Endothelial cell of umbilical vein (primary cell): ENCODE results near the gene SNX18. TPM values are rescaled to one million over a fixed set of nuclear protein-coding genes. Genes with fewer than 3 reads are reported as not detected.

Experiments
- BruUV-seq: library from RNA; stranded (reverse); fragments of 400-500 nt; replicated peaks from 2 replicates; lab custom pipeline; 2021; lab: Mats Ljungman, UMichigan
- CTCF ChIA-PET: fragments of 300-600, 350-600 bp; sonication (Branson Sonifier 250); formaldehyde crosslinking; loops from one replicate; lab custom pipeline; 2021; ENCODE audit warnings: antibody characterized with exemption, inconsistent platforms; lab: Charles Lee
- POLR2A ChIA-PET: fragments of 300-600, 350-600 bp; sonication (Branson Sonifier 250); formaldehyde crosslinking; loops from one replicate; lab custom pipeline; 2021; ENCODE audit warnings: antibody characterized with exemption, inconsistent platforms; lab: Charles Lee
- DNase-seq: peaks from one replicate; pipeline ENCODE4 v3.0.0-alpha.2; 2011; ENCODE audit warnings: low read depth, low spot score
- FAIRE-seq: peaks from 2 replicates; lab custom pipeline; 2011; peaks lifted over from hg19 to GRCh38; lab: Jason Lieb, UNC
- H2AFZ ChIP-seq: 2 replicates; pipeline ENCODE4 v1.6.0; 2012; ENCODE audit warnings: low read depth, low read length, control low read depth, inconsistent platforms
- H3K27ac ChIP-seq: 2 replicates; pipeline ENCODE4 v1.5.1; 2011; ENCODE audit warnings: low read depth, mild to moderate bottlenecking, control low read depth, low read length, moderate library complexity; ENCODE audit not compliant: insufficient read depth
- H3K27me3 ChIP-seq, 2 experiments: 2 replicates each; pipeline versions ENCODE4 v1.6.0 to v1.6.1; 2011; ENCODE audit warnings: low read length in 2 of 2, mixed read lengths in 1 of 2; ENCODE audit not compliant: control insufficient read depth in 2 of 2, insufficient read depth in 2 of 2
- H3K36me3 ChIP-seq, 2 experiments: 2 replicates in 1 of 2; 3 replicates in 1 of 2; pipeline ENCODE4 v1.5.1; 2011; ENCODE audit warnings: low read length in 2 of 2, mild to moderate bottlenecking in 1 of 2, moderate library complexity in 1 of 2; ENCODE audit not compliant: control insufficient read depth in 2 of 2, insufficient read depth in 2 of 2; ENCODE audit errors: extremely low read depth in 1 of 2
- H3K4me1 ChIP-seq: 3 replicates; pipeline ENCODE4 v1.5.1; 2011; ENCODE audit warnings: mild to moderate bottlenecking, low read length; ENCODE audit not compliant: control insufficient read depth, insufficient read depth; ENCODE audit errors: extremely low read depth
- H3K4me2 ChIP-seq: 2 replicates; pipeline ENCODE4 v1.6.1; 2011; ENCODE audit warnings: low read length, control low read depth, mixed read lengths; ENCODE audit not compliant: insufficient read depth
- H3K4me3 ChIP-seq, 3 experiments: fragments of 200-600 bp in 1 of 3; sonication (generic), shearing (Covaris generic) in 1 of 3; replicated peaks in 1 of 3; 2 replicates each; pipeline ENCODE4 v1.5.1; 2011 to 2016; ENCODE audit warnings: control low read depth in 3 of 3, low read length in 3 of 3, mild to moderate bottlenecking in 2 of 3, inconsistent platforms in 1 of 3, low read depth in 1 of 3, moderate library complexity in 1 of 3; ENCODE audit not compliant: insufficient read depth in 1 of 3
- H3K79me2 ChIP-seq: 2 replicates; pipeline ENCODE4 v1.6.0; 2012; ENCODE audit warnings: low read length, inconsistent platforms; ENCODE audit not compliant: control insufficient read depth, insufficient read depth
- H3K9ac ChIP-seq: replicated peaks from 2 replicates; pipeline ENCODE3; 2011; ENCODE audit warnings: low read length, control low read depth; ENCODE audit not compliant: insufficient read depth; ENCODE audit errors: extremely low read depth
- H3K9me1 ChIP-seq: replicated peaks from 3 replicates; pipeline ENCODE4 v1.6.0; 2011; ENCODE audit warnings: mild to moderate bottlenecking, low read length; ENCODE audit not compliant: control insufficient read depth, insufficient read depth; ENCODE audit errors: extremely low read depth
- H3K9me3 ChIP-seq: replicated peaks from 2 replicates; pipeline ENCODE4 v1.5.1; 2012; ENCODE audit warnings: low read length, inconsistent platforms; ENCODE audit not compliant: control insufficient read depth, insufficient read depth
- H4K20me1 ChIP-seq: replicated peaks from 2 replicates; pipeline ENCODE3; 2011; ENCODE audit warnings: mild to moderate bottlenecking, low read length; ENCODE audit not compliant: control insufficient read depth, insufficient read depth; ENCODE audit errors: extremely low read depth
- MYC ChIP-seq: IDR thresholded peaks from one replicate; pipeline ENCODE4 v1.6.1; 2011; ENCODE audit warnings: mild to moderate bottlenecking, low read depth, low read length
- POLR2AphosphoS5 ChIP-seq: IDR thresholded peaks from 2 replicates; pipeline ENCODE4 v1.6.1; 2012; ENCODE audit warnings: low read depth, mild to moderate bottlenecking, control low read depth, low read length, moderate library complexity; ENCODE audit not compliant: insufficient read depth
- dilution Hi-C: fragments of 300-500 bp; cut with MboI; formaldehyde crosslinking; loops from one replicate; pipeline ENCODE4 v1.15.0; 2019; ENCODE audit warnings: low sequenced_read_pairs; ENCODE audit not compliant: extremely low pct_ligation_motif_present
- intact Hi-C: fragments of 100-400 bp; cut with micrococcal nuclease; formaldehyde crosslinking; loops from one replicate; pipeline ENCODE4 v1.10.0; 2022
- polyA plus RNA-seq, 4 experiments: library from polyadenylated mRNA; depleted of rRNA in 3 of 4; stranded (reverse) in 3 of 4; unstranded in 1 of 4; fragments of >200 nt; gene quantifications; 2 replicates each; pipeline versions ENCODE4 v1.2.1 to v1.2.3, GENCODE V29; 2011 to 2012; ENCODE audit warnings: missing spikeins in 1 of 4
- total RNA-seq: library from RNA; stranded (reverse); gene quantifications from 2 replicates; pipeline ENCODE4 v1.2.3, GENCODE V29; 2021
- TF ChIP-seq, protein P1 (sequence below), 2 donors: IDR thresholded peaks; 1 replicate in 1 of 2; 2 replicates in 1 of 2; pipeline ENCODE4 v1.5.1; 2011; ENCODE audit warnings: low read length in 2 of 2, mild to moderate bottlenecking in 2 of 2, moderate library complexity in 2 of 2, control low read depth in 1 of 2, inconsistent platforms in 1 of 2, low read depth in 1 of 2; ENCODE audit not compliant: insufficient read depth in 1 of 2; ENCODE audit errors: extremely low read depth in 1 of 2

The SNX18 gene
- total and polyA plus RNA-seq, 2 donors (not counting 3 experiments of a cell fraction or from before 2014, with no cell fraction given): 11.8 to 25.3 TPM

- no peak for TF ChIP-seq MYC
- TF ChIP-seq, protein P1, sequence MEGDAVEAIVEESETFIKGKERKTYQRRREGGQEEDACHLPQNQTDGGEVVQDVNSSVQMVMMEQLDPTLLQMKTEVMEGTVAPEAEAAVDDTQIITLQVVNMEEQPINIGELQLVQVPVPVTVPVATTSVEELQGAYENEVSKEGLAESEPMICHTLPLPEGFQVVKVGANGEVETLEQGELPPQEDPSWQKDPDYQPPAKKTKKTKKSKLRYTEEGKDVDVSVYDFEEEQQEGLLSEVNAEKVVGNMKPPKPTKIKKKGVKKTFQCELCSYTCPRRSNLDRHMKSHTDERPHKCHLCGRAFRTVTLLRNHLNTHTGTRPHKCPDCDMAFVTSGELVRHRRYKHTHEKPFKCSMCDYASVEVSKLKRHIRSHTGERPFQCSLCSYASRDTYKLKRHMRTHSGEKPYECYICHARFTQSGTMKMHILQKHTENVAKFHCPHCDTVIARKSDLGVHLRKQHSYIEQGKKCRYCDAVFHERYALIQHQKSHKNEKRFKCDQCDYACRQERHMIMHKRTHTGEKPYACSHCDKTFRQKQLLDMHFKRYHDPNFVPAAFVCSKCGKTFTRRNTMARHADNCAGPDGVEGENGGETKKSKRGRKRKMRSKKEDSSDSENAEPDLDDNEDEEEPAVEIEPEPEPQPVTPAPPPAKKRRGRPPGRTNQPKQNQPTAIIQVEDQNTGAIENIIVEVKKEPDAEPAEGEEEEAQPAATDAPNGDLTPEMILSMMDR (IDR thresholded peaks at IDR 0.05; ENCODE audit: extremely low read depth in 1 of 2, insufficient read depth in 1 of 2, low read depth in 1 of 2, low read length in 2 of 2): no peak
- no peak for TF ChIP-seq POLR2AphosphoS5
- Histone ChIP-seq H3K4me2 (no peak overlapping the region), H3K9ac (no peak overlapping the region), H3K9me1 (no peaks in the 10 kb centered on the region), H3K36me3 (no peaks in the 10 kb centered on the region), H3K27me3 (no peaks in the 10 kb centered on the region), H4K20me1 (no peaks in the 10 kb centered on the region), H2AFZ (no peak overlapping the region), H3K4me1 (peaks cover 9% of the 10 kb centered on the region), H3K9me3 (no peaks in the 10 kb centered on the region), H3K27ac (no peak overlapping the region), H3K4me3 (no peak overlapping the region), H3K79me2 (peaks cover 31% of the 10 kb centered on the region)
- DNase-seq: no peak
- POLR2A ChIA-PET: no interaction called here
- dilution Hi-C loops (no loop called here), intact Hi-C loops (no loop called here)
- CTCF ChIA-PET: no interaction called here
- BruUV-seq: no TSS peak
- FAIRE-seq: no peak
These were observed 22.7 kb downstream of the SNX18 start for GRCh38 chr5:54540286-54540685.

GRCh38 chr5:54541823-54542783 is 24.5 kb downstream of the SNX18 start:
- Histone ChIP-seq H3K9me1 (no peaks in the 10 kb centered on the region), H2AFZ (no peak overlapping the region), H3K9me3 (no peaks in the 10 kb centered on the region), H3K79me2 (peaks cover 24% of the 10 kb centered on the region), H3K4me2 (no peak overlapping the region), H3K27me3 (no peaks in the 10 kb centered on the region), H3K4me3 (no peak overlapping the region), H3K36me3 (no peaks in the 10 kb centered on the region), H3K9ac (no peak overlapping the region), H3K4me1 (peaks cover 6% of the 10 kb centered on the region), H3K27ac (no peak overlapping the region), H4K20me1 (no peaks in the 10 kb centered on the region)
- no TSS peak for BruUV-seq
- dilution Hi-C loops: no loop called here
- ChIA-PET CTCF (no interaction called here), POLR2A (no interaction called here)
- intact Hi-C loops: no loop called here
- FAIRE-seq (no peak), DNase-seq (no peak)
- TF ChIP-seq, protein P1 (IDR thresholded peaks at IDR 0.05; ENCODE audit: extremely low read depth in 1 of 2, insufficient read depth in 1 of 2, low read depth in 1 of 2, low read length in 2 of 2): no peak
- TF ChIP-seq POLR2AphosphoS5: no peak
